MG63 (cell line): Measurements from ENCODE around the gene LZTFL1. TPM values are rescaled to one million over a fixed set of nuclear protein-coding genes. Genes with fewer than 3 reads are reported as not detected.
"Not testable (repeated sequence)": the region's sequence is repeated elsewhere in the genome, so short reads cannot be mapped to it uniquely, and the experiment has no call there.

Source experiments
- DNase-seq: peaks from one replicate; pipeline ENCODE4 v3.0.0-alpha.2; 2020
- H3K27me3 ChIP-seq: fragments of 250-450 bp; sonication (Bioruptor Pico); 2 replicates; pipeline ENCODE4 v1.5.1; 2020; ENCODE audit warnings: mild to moderate bottlenecking, moderate library complexity
- H3K36me3 ChIP-seq: fragments of 250-450 bp; sonication (Bioruptor Pico); 2 replicates; pipeline ENCODE4 v1.5.1; 2020; ENCODE audit warnings: mild to moderate bottlenecking, moderate library complexity
- H3K4me3 ChIP-seq: fragments of 250-450 bp; sonication (Bioruptor Pico); 2 replicates; pipeline ENCODE4 v1.5.1; 2020; ENCODE audit warnings: mild to moderate bottlenecking, moderate library complexity
- H3K9me3 ChIP-seq: fragments of 250-450 bp; sonication (Bioruptor Pico); 2 replicates; pipeline ENCODE4 v1.5.1; 2020; ENCODE audit warnings: mild to moderate bottlenecking, moderate library complexity
- total RNA-seq: library from RNA; depleted of rRNA; stranded (reverse); fragments of >200 nt; shearing (Covaris generic); gene quantifications from 2 replicates; pipeline ENCODE4 v1.2.3, GENCODE V29; 2014; ENCODE audit warnings: low replicate concordance

LZTFL1 gene
- total RNA-seq, 1 experiment from 2014 or later = 10.4 TPM

GRCh38 chr3:45871780-45872179 lies 29.9 kb upstream of the LZTFL1 start:
- no peaks in the 10 kb centered on the region for H3K9me3 ChIP-seq
- no peaks in the 10 kb centered on the region for H3K36me3 ChIP-seq
- DNase-seq = no peak
- no peaks in the 10 kb centered on the region for H3K27me3 ChIP-seq
- no peak overlapping the region for H3K4me3 ChIP-seq

GRCh38 chr3:45870099-45870498 lies 28.2 kb upstream of the LZTFL1 start:
- Histone ChIP-seq H3K27me3 (no peaks in the 10 kb centered on the region; the same call in 1 of the 2 replicates), H3K4me3 (no peak overlapping the region), H3K36me3 (no peaks in the 10 kb centered on the region), H3K9me3 (no peaks in the 10 kb centered on the region)
- DNase-seq = no peak

- DNase-seq = no peak
- Histone ChIP-seq H3K4me3 (no peak overlapping the region), H3K36me3 (no peaks in the 10 kb centered on the region), H3K9me3 (no peaks in the 10 kb centered on the region), H3K27me3 (no peaks in the 10 kb centered on the region; the same call in 1 of the 2 replicates)
Observed at GRCh38 chr3:45869638-45870037, 27.7 kb upstream of the LZTFL1 start.

GRCh38 chr3:45868650-45869049 lies 26.7 kb upstream of the LZTFL1 start:
- Histone ChIP-seq H3K4me3 (no peak overlapping the region), H3K9me3 (no peaks in the 10 kb centered on the region), H3K27me3 (no peaks in the 10 kb centered on the region; the same call in 1 of the 2 replicates), H3K36me3 (no peaks in the 10 kb centered on the region)
- no peak for DNase-seq

- H3K36me3 ChIP-seq = no peaks in the 10 kb centered on the region
- no peak for DNase-seq
- no peak overlapping the region for H3K4me3 ChIP-seq
- no peaks in the 10 kb centered on the region; the same call in 1 of the 2 replicates for H3K27me3 ChIP-seq
- H3K9me3 ChIP-seq = no peaks in the 10 kb centered on the region; the same call in 1 of the 2 replicates
Observed at GRCh38 chr3:45868213-45868612, 26.3 kb upstream of the LZTFL1 start.

GRCh38 chr3:45865563-45865962 lies 23.6 kb upstream of the LZTFL1 start:
- no peaks in the 10 kb centered on the region; the same call in 1 of the 2 replicates for H3K27me3 ChIP-seq
- DNase-seq = no peak
- no peak overlapping the region for H3K4me3 ChIP-seq
- no peaks in the 10 kb centered on the region; the same call in 1 of the 2 replicates for H3K9me3 ChIP-seq
- H3K36me3 ChIP-seq = no peaks in the 10 kb centered on the region

- no peak overlapping the region for H3K4me3 ChIP-seq
- H3K9me3 ChIP-seq = no peaks in the 10 kb centered on the region; the same call in 1 of the 2 replicates
- H3K27me3 ChIP-seq = no peaks in the 10 kb centered on the region; the same call in 1 of the 2 replicates
- DNase-seq = no peak
- no peaks in the 10 kb centered on the region for H3K36me3 ChIP-seq
Observed at GRCh38 chr3:45864760-45865519, 23.0 kb upstream of the LZTFL1 start.

GRCh38 chr3:45861043-45861719 lies 19.3 kb upstream of the LZTFL1 start:
- Histone ChIP-seq H3K36me3 (no peaks in the 10 kb centered on the region), H3K27me3 (no peaks in the 10 kb centered on the region; the same call in 1 of the 2 replicates), H3K9me3 (no peaks in the 10 kb centered on the region; the same call in 1 of the 2 replicates), H3K4me3 (no peak overlapping the region)
- DNase-seq = no peak

GRCh38 chr3:45860481-45860880 lies 18.6 kb upstream of the LZTFL1 start:
- no peaks in the 10 kb centered on the region for H3K36me3 ChIP-seq
- no peaks in the 10 kb centered on the region; the same call in 1 of the 2 replicates for H3K27me3 ChIP-seq
- no peak overlapping the region for H3K4me3 ChIP-seq
- no peaks in the 10 kb centered on the region; the same call in 1 of the 2 replicates for H3K9me3 ChIP-seq
- no peak for DNase-seq

GRCh38 chr3:45858809-45859543 lies 17.1 kb upstream of the LZTFL1 start:
- Histone ChIP-seq H3K9me3 (no peaks in the 10 kb centered on the region; the same call in 1 of the 2 replicates), H3K4me3 (no peak overlapping the region), H3K36me3 (no peaks in the 10 kb centered on the region), H3K27me3 (no peaks in the 10 kb centered on the region)
- no peak for DNase-seq

- not testable (repeated sequence) for H3K27me3 ChIP-seq, H3K9me3 ChIP-seq, DNase-seq, H3K4me3 ChIP-seq, H3K36me3 ChIP-seq
Observed at GRCh38 chr3:45857024-45857423, 15.1 kb upstream of the LZTFL1 start.

GRCh38 chr3:45856323-45856722 lies 14.4 kb upstream of the LZTFL1 start:
- not testable (repeated sequence) for H3K27me3 ChIP-seq, DNase-seq, H3K36me3 ChIP-seq, H3K9me3 ChIP-seq, H3K4me3 ChIP-seq

GRCh38 chr3:45852828-45853227 lies 10.9 kb upstream of the LZTFL1 start:
- Histone ChIP-seq H3K4me3 (no peak overlapping the region), H3K27me3 (peaks cover 8% of the 10 kb centered on the region; the same call in 1 of the 2 replicates), H3K36me3 (no peaks in the 10 kb centered on the region), H3K9me3 (no peaks in the 10 kb centered on the region)
- no peak for DNase-seq

- Histone ChIP-seq H3K36me3 (no peaks in the 10 kb centered on the region), H3K9me3 (no peaks in the 10 kb centered on the region), H3K4me3 (no peak overlapping the region), H3K27me3 (peaks cover 12% of the 10 kb centered on the region; the same call in 1 of the 2 replicates)
- DNase-seq = no peak
Observed at GRCh38 chr3:45848392-45848791, 6.5 kb upstream of the LZTFL1 start.

GRCh38 chr3:45844616-45845015 lies 2.7 kb upstream of the LZTFL1 start:
- Histone ChIP-seq H3K4me3 (no peak overlapping the region), H3K27me3 (peaks cover 6% of the 10 kb centered on the region; the same call in 1 of the 2 replicates), H3K9me3 (no peaks in the 10 kb centered on the region), H3K36me3 (no peaks in the 10 kb centered on the region)
- no peak for DNase-seq

- H3K36me3 ChIP-seq = no peaks in the 10 kb centered on the region
- H3K4me3 ChIP-seq = no peak overlapping the region
- DNase-seq = no peak
- no peaks in the 10 kb centered on the region for H3K9me3 ChIP-seq
- H3K27me3 ChIP-seq = peaks cover 4% of the 10 kb centered on the region; the same call in 1 of the 2 replicates
Observed at GRCh38 chr3:45842851-45843625, 1.1 kb upstream of the LZTFL1 start.
